Panc1 (cell line): ENCODE data around the gene NEO1.

Experiments used
- POLR2AphosphoS5 ChIP-seq: IDR thresholded peaks from 2 replicates; pipeline ENCODE4 v1.6.1; 2012; ENCODE audit warnings: mild to moderate bottlenecking, low read depth, low read length, moderate library complexity
- REST ChIP-seq, 2 experiments: IDR thresholded peaks; 2 replicates each; pipeline ENCODE4 v1.6.1; 2011 to 2012; ENCODE audit warnings: low read depth in 2 of 2, control low read depth in 1 of 2, low read length in 1 of 2, mild to moderate bottlenecking in 1 of 2, moderate library complexity in 1 of 2; ENCODE audit not compliant: insufficient read depth in 1 of 2
- TF ChIP-seq, protein P1 (sequence below): fragments of 450-650 bp; IDR thresholded peaks from 2 replicates; pipeline ENCODE4 v1.5.1; 2017; ENCODE audit warnings: mild to moderate bottlenecking

GRCh38 chr15:73141216-73141900 lies 89.1 kb downstream of the NEO1 start:
- TF ChIP-seq, protein P1, sequence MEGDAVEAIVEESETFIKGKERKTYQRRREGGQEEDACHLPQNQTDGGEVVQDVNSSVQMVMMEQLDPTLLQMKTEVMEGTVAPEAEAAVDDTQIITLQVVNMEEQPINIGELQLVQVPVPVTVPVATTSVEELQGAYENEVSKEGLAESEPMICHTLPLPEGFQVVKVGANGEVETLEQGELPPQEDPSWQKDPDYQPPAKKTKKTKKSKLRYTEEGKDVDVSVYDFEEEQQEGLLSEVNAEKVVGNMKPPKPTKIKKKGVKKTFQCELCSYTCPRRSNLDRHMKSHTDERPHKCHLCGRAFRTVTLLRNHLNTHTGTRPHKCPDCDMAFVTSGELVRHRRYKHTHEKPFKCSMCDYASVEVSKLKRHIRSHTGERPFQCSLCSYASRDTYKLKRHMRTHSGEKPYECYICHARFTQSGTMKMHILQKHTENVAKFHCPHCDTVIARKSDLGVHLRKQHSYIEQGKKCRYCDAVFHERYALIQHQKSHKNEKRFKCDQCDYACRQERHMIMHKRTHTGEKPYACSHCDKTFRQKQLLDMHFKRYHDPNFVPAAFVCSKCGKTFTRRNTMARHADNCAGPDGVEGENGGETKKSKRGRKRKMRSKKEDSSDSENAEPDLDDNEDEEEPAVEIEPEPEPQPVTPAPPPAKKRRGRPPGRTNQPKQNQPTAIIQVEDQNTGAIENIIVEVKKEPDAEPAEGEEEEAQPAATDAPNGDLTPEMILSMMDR: no peak
- TF ChIP-seq POLR2AphosphoS5 (no peak), REST (IDR thresholded peaks at IDR 0.05; ENCODE audit: insufficient read depth in 1 of 2, low read depth in 2 of 2, low read length in 1 of 2) (no peak)
